NCI-H748 (cell line): Measurements from ENCODE around the gene TROAP.
"Not testable (repeated sequence)": the region's sequence is repeated elsewhere in the genome, so short reads cannot be mapped to it uniquely, and the experiment has no call there.

ENCODE experiments used
- DNase-seq: peaks from one replicate; lab custom pipeline; 2025; ENCODE audit not compliant: unreplicated experiment; lab: John Stamatoyannopoulos, UW

TROAP gene

GRCh38 chr12:49294086-49294803 is 28.8 kb upstream of the TROAP start:
- no peak for DNase-seq

GRCh38 chr12:49294804-49295081 is 28.3 kb upstream of the TROAP start:
- DNase-seq = no peak

GRCh38 chr12:49295082-49295936 is 27.7 kb upstream of the TROAP start, which contains the start of gene PRPH:
TSS of gene PRPH (plus strand) at chr12:49295147. CDS start at chr12:49295201, 54 bp downstream.
- DNase-seq = no peak

- peak; percentile 85 for DNase-seq
Observed at GRCh38 chr12:49296034-49296835, 26.8 kb upstream of the TROAP start.

GRCh38 chr12:49296836-49297694 is 26.0 kb upstream of the TROAP start:
- DNase-seq = peak; percentile 87

GRCh38 chr12:49297695-49298060 is 25.4 kb upstream of the TROAP start:
- no peak for DNase-seq

- peak; percentile 14 for DNase-seq
Observed at GRCh38 chr12:49298160-49298559, 24.9 kb upstream of the TROAP start.

- DNase-seq = no peak
Observed at GRCh38 chr12:49301760-49302159, 21.3 kb upstream of the TROAP start.

- DNase-seq = no peak
Observed at GRCh38 chr12:49304161-49304560, 18.9 kb upstream of the TROAP start.

GRCh38 chr12:49305762-49306510 is 17.1 kb upstream of the TROAP start:
- DNase-seq = no peak

GRCh38 chr12:49309386-49309785 is 13.7 kb upstream of the TROAP start:
- DNase-seq = peak; percentile 9

- DNase-seq = not testable (repeated sequence)
Observed at GRCh38 chr12:49310451-49311000, 12.5 kb upstream of the TROAP start.

- DNase-seq = no peak
Observed at GRCh38 chr12:49314811-49315210, 8.2 kb upstream of the TROAP start.

GRCh38 chr12:49317118-49317517 is 5.9 kb upstream of the TROAP start:
- not testable (repeated sequence) for DNase-seq

GRCh38 chr12:49320411-49321103 is 2.5 kb upstream of the TROAP start:
- DNase-seq = not testable (repeated sequence)

GRCh38 chr12:49322367-49322707 is 718 bp upstream of the TROAP start:
- no peak for DNase-seq

- DNase-seq = no peak
Observed at GRCh38 chr12:49323524-49324097, 556 bp downstream of the TROAP start.

GRCh38 chr12:49325606-49326005 is 2.6 kb downstream of the TROAP start:
- DNase-seq = no peak

- no peak for DNase-seq
Observed at GRCh38 chr12:49327368-49327767, 4.3 kb downstream of the TROAP start.
